Brain microvascular endothelial cell (primary cell): ENCODE results near the gene ADAT3.

Experiments
- DNase-seq: peaks from one replicate; pipeline ENCODE4 v3.0.0-alpha.2; 2020
- H3K27ac ChIP-seq: fragments of 250-450 bp; sonication (Bioruptor Pico); 2 replicates; pipeline ENCODE4 v1.5.1; 2020; ENCODE audit warnings: mild to moderate bottlenecking, moderate library complexity
- H3K27me3 ChIP-seq: fragments of 250-450 bp; sonication (Bioruptor Pico); replicated peaks from 2 replicates; pipeline ENCODE4 v1.5.1; 2020; ENCODE audit warnings: mild to moderate bottlenecking
- H3K36me3 ChIP-seq: fragments of 250-450 bp; sonication (Bioruptor Pico); replicated peaks from 2 replicates; pipeline ENCODE4 v1.5.1; 2020; ENCODE audit warnings: mild to moderate bottlenecking
- H3K4me3 ChIP-seq: 2 replicates; pipeline ENCODE4 v1.5.1; 2011; ENCODE audit warnings: low read depth, mild to moderate bottlenecking, control low read depth, low read length, moderate library complexity
- in situ Hi-C: cut with HindIII; loops from 2 replicates; pipeline ENCODE4 v1.10.0; 2017; ENCODE audit warnings: low sequenced_read_pairs, low pct_ligation_motif_present
- TF ChIP-seq, protein P1 (sequence below): IDR thresholded peaks from 2 replicates; pipeline ENCODE4 v1.5.1; 2011; ENCODE audit warnings: low read depth, mild to moderate bottlenecking, moderate library complexity, low read length, control low read depth, inconsistent platforms; ENCODE audit errors: missing control alignments

ADAT3 gene

DNA sequence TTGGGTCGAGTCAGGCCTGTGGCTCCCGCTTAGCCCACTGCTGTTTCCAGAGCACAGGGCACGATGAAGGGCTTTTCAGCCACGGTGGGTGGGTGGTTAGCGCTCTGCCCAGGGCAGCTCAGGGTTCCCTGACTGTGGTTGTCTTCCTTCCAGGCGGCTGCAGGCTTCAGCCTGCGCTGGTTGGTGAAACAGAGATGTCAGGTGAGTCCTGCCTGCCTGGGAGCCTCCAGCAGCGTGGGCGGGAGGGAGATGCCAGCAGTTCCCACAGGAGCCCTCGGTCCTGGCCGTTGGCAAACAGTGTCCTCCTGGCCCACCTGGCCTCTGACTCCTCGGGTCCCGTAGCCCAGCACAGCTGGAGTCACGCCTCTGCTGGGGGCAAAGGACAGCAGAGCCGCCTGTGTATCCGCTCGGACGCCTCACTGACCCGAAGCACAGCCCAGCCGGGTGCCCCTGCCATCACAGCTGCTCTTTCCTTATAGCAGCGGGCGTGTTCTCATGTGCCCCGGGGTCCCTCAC lies 9.7 kb downstream of the ADAT3 start:
- Histone ChIP-seq H3K4me3 (no peak overlapping the region), H3K27ac (no peak overlapping the region), H3K36me3 (peaks cover 40% of the 10 kb centered on the region), H3K27me3 (no peaks in the 10 kb centered on the region)
- TF ChIP-seq, protein P1, sequence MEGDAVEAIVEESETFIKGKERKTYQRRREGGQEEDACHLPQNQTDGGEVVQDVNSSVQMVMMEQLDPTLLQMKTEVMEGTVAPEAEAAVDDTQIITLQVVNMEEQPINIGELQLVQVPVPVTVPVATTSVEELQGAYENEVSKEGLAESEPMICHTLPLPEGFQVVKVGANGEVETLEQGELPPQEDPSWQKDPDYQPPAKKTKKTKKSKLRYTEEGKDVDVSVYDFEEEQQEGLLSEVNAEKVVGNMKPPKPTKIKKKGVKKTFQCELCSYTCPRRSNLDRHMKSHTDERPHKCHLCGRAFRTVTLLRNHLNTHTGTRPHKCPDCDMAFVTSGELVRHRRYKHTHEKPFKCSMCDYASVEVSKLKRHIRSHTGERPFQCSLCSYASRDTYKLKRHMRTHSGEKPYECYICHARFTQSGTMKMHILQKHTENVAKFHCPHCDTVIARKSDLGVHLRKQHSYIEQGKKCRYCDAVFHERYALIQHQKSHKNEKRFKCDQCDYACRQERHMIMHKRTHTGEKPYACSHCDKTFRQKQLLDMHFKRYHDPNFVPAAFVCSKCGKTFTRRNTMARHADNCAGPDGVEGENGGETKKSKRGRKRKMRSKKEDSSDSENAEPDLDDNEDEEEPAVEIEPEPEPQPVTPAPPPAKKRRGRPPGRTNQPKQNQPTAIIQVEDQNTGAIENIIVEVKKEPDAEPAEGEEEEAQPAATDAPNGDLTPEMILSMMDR: no peak
- no peak for DNase-seq
- in situ Hi-C loops: no loop called here

DNA sequence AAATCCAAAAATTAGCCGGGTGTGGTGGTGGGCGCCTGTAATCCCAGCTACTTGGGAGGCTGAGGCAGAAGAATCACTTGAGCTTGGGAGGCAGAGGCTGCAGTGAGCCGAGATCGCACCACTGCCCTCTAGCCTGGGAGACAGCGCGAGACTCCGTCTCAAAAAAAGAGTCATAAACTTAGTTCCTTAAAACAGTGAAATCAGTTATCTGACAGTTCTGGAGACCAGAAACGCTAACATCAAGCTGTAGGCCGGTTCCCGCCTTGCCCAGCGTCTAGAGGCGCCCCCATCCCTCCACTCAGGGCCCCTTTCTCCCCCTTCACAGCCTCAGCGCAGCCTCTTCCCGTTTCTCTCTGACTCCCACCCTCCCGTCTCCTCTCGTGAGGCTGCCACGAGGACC lies 11.9 kb downstream of the ADAT3 start:
- in situ Hi-C loops: no loop called here
- Histone ChIP-seq H3K27ac (no peak overlapping the region), H3K36me3 (peaks cover 50% of the 10 kb centered on the region), H3K27me3 (no peaks in the 10 kb centered on the region), H3K4me3 (no peak overlapping the region)
- TF ChIP-seq, protein P1: no peak
- no peak for DNase-seq

DNA sequence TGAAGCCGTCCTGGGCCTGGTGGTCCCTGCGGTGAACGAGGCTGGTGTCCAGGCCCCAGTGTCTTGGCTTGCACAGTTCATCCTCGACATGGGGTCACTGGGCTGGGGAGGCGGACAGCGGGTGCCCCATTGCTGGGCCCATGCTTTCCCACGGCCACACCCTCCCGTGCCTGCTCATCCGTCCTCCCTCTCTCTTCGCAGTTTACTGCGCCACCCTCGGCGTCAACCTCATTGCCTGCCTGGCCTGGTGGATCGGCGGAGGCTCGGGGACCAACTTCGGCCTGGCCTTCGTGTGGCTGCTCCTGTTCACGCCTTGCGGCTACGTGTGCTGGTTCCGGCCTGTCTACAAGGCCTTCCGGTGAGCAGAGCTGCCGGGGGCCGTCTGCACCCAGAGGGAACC lies 12.7 kb downstream of the ADAT3 start:
- no peak overlapping the region for H3K4me3 ChIP-seq
- in situ Hi-C loops: no loop called here
- H3K27me3 ChIP-seq: no peaks in the 10 kb centered on the region
- H3K36me3 ChIP-seq: peaks cover 48% of the 10 kb centered on the region
- DNase-seq: no peak
- no peak overlapping the region for H3K27ac ChIP-seq
- TF ChIP-seq, protein P1: no peak

DNA sequence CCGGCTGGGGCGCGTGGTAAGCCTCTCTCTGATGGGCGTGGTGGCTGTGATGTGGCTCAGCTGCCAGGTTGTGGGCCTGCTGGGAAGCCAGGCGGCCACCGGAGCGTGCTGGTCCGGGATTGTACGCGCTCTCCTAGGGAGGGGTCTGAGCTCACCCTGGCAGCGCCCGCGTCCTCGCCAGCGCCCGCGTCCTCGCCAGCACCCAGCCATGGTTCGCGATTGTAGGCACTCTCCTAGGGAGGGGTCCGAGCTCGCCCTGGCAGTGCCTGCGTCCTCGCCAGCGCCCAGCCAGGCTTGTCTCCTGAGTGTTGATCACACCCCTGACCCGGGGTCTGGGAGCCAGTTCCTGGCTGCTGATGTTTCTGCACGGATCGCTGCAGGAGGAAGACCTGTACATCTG lies 13.8 kb downstream of the ADAT3 start:
- peaks cover 45% of the 10 kb centered on the region for H3K36me3 ChIP-seq
- no peak overlapping the region for H3K4me3 ChIP-seq
- TF ChIP-seq, protein P1: no peak
- H3K27ac ChIP-seq: no peak overlapping the region
- in situ Hi-C loops: no loop called here
- H3K27me3 ChIP-seq: no peaks in the 10 kb centered on the region
- no peak for DNase-seq

DNA sequence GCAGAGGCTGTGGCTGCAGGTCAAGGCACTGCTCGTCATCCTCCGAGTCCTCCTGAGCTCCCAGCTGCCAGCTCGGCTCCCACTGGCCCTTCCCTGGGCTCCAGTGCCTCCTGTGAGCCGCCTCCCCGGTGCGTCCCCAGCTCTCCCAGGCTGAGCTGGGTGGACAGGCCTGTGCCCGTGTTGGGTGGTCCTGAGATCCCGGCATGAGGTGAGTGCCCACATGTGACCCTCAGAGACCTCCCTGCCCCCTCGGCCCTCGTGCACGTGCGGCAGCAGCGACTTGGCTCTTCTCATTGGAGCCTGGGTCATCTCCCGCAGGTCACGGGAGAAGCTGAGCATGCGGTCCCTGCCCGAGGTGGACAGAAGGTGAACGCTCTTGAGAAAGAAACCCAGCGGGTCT lies 15.4 kb downstream of the ADAT3 start:
- in situ Hi-C loops: no loop called here
- H3K4me3 ChIP-seq: no peak overlapping the region
- no peak overlapping the region for H3K27ac ChIP-seq
- no peaks in the 10 kb centered on the region for H3K27me3 ChIP-seq
- DNase-seq: no peak
- H3K36me3 ChIP-seq: peaks cover 56% of the 10 kb centered on the region
- TF ChIP-seq, protein P1: no peak

DNA sequence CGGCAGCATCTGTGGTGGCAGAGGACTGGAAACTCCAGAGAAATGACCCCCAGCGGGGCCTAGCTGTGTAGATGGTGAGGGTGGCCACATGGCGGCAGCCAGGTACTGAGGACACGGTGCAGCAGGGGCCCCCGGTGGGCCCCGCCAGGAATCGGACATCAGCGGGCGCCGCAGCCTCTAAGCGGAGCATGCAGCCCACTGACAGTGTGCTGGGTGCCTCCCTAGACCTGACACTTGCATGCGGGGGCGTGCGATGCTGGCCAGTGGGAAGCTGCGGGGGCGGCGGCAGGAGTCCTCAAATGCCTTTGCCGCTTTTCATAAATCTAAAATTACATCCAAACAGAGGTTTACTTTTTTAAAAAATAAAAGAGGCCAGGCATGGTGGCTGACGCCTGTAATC lies 16.1 kb downstream of the ADAT3 start:
- peaks cover 56% of the 10 kb centered on the region for H3K36me3 ChIP-seq
- TF ChIP-seq, protein P1: no peak
- H3K4me3 ChIP-seq: no peak overlapping the region
- no peaks in the 10 kb centered on the region for H3K27me3 ChIP-seq
- DNase-seq: no peak
- no peak overlapping the region for H3K27ac ChIP-seq
- in situ Hi-C loops: no loop called here
